GM20000 (cell line): ENCODE measurements around the gene CIAPIN1.

ENCODE experiments used
- DNase-seq: peaks from one replicate; pipeline ENCODE4 v3.0.0; 2012; ENCODE audit warnings: low spot score
- CTCF ChIP-seq: IDR thresholded peaks from 2 replicates; pipeline ENCODE4 v1.5.1; 2012; ENCODE audit warnings: mild to moderate bottlenecking, control low read depth; ENCODE audit errors: extremely low read depth, missing control alignments

Gene CIAPIN1

GRCh38 chr16:57474671-57475661, 27.8 kb upstream of the CIAPIN1 start:
- no peak for TF ChIP-seq CTCF

DNA sequence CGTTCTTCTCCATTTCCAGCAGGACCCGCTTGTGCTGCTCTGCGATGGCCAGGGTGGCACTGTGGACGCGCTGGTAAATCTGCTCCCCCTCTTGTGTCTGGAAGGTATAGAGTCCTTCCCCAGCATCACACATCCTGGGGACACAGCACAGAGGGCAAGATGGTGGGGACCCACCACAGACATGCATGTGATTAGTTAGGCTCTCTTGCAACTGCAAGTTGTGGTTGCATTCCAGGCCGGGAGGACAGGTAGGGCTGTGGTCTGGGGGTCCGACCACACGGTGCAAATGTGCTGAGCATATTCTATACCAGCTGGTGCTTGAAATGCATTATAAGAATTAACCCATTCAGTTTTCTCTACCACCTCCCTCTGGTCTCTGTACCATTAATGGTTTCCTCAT, 26.7 kb upstream of the CIAPIN1 start:
- DNase-seq = no peak
- TF ChIP-seq CTCF = no peak

More at GRCh38 chr16:57474671-57475661, 27.8 kb upstream of the CIAPIN1 start:
- DNase-seq = no peak

DNA sequence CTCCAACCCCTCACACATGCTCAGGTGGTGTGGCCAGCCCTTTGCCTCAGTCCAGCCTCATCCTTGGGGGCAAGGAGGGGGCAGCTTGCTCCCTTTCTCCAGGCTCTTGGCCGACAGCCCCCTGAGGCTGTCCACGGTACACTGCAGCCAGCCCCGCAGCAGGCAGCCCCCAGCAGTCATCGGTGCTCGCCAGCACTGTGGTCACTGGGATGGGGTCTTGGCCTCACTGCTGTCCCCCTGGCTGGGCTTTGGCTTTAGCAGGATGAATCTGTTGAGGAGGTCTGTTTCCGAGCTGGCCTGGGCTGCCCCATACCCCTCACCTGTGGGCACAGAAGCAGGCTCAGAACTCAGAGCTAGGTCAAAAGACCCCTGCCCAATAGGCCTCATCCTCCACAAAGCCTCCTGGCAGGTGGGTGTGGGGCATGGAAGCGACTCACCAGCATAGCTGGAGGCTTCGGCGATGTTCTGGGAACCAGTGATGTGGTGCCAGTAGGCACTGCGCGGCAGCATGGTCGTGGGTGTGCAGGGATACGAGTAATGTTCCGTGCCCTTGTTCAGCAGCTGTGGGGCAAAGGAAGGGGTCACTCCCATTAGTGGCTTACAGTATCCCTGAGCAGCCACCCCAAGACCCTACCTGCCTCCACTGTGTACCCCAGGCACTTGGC, 26.1 kb upstream of the CIAPIN1 start:
- no peak for TF ChIP-seq CTCF
- DNase-seq = no peak

- DNase-seq = no peak
- TF ChIP-seq CTCF = no peak
Observed at GRCh38 chr16:57472665-57473060, 25.5 kb upstream of the CIAPIN1 start.

DNA sequence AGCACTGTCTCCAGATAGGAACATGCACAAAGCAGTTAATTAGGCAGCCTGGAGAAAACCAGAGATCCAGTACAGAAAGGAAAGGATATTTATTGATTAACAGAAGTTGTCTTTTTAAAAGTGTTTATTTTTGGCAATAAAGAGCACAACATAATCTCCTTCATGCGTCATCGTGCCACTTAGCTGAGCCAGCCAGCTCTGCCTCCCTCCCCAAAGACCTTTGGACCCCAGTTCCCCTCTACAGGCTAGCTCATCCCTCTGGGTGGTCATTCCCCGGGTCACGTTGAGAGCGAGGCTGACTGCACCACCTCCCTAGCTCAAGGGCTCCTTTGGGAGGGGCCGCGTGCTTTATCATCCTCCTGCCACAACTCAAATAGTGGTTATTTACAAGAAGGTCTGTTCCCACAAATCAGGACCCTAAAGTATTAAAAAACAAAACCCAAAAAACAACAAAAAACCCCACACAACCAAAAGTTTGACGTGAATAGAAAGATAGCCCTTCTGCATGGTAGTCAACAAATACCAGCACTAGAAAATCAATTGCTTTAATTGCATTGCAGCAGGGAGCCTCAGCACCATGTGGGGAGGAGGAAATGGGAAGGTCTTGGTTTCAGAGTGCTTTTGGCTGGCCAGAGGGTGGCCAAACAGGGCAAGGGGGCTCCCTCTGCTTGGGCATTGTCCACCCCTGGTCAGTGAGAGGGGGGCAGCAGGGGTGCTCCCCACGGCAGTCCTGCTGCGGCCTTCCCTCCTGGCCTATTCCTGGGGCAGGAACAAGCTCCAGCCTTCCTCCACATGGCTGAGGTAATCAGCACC, 24.9 kb upstream of the CIAPIN1 start:
- no peak for DNase-seq
- no peak for TF ChIP-seq CTCF

DNA sequence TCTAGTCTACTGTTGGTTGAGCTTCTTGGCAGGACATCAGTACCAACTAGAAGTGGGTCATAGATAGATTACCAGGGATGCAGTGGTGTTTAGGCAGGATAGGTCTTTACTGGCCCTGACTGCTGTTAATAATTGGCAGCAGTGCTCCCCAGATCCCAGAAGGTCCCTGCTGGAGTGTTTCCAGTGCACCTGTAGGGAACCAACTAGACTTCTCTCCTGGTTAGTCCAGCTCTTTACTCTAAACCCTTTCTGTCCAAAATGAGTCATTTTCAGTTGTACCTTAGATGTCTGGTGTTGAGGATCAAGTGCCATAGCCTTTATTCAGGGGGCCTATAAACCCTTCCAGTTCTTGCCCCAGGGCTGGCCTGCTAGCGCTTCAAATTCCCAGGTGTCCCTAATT, 24.0 kb upstream of the CIAPIN1 start:
- no peak for DNase-seq
- no peak for TF ChIP-seq CTCF
